ENCODE results near the gene BCAR3. TPM values are rescaled to one million over a fixed set of nuclear protein-coding genes. Genes with fewer than 3 reads are reported as not detected.

BCAR3 gene
- total RNA-seq, 1 donor: 32.0 TPM

- DNase-seq (ENCODE audit: low read depth): peak; percentile 92
Measured at GRCh38 chr1:93672069-93672468, 9.6 kb downstream of the BCAR3 start.

GRCh38 chr1:93671099-93671621 lies 10.5 kb downstream of the BCAR3 start:
- H3K4me3 ChIP-seq (ENCODE audit: low read depth, low read length): no peak overlapping the region
- TF ChIP-seq CTCF (IDR thresholded peaks at IDR 0.05; ENCODE audit: insufficient read depth, low read depth, low read length): no peak
- DNase-seq (ENCODE audit: low read depth): no peak

More at GRCh38 chr1:93672069-93672468, 9.6 kb downstream of the BCAR3 start:
- no peak for TF ChIP-seq CTCF (IDR thresholded peaks at IDR 0.05; ENCODE audit: insufficient read depth, low read depth, low read length)
- H3K4me3 ChIP-seq (ENCODE audit: low read depth, low read length): no peak overlapping the region

GRCh38 chr1:93670141-93670540 lies 11.5 kb downstream of the BCAR3 start:
- DNase-seq (ENCODE audit: low read depth): peak; percentile 81
- TF ChIP-seq CTCF (IDR thresholded peaks at IDR 0.05; ENCODE audit: insufficient read depth, low read depth, low read length): no peak
- no peak overlapping the region for H3K4me3 ChIP-seq (ENCODE audit: low read depth, low read length)

GRCh38 chr1:93669369-93669768 lies 12.3 kb downstream of the BCAR3 start:
- TF ChIP-seq CTCF (IDR thresholded peaks at IDR 0.05; ENCODE audit: insufficient read depth, low read depth, low read length): no peak
- no peak overlapping the region for H3K4me3 ChIP-seq (ENCODE audit: low read depth, low read length)
- no peak for DNase-seq (ENCODE audit: low read depth)

GRCh38 chr1:93668951-93669350 lies 12.7 kb downstream of the BCAR3 start:
- H3K4me3 ChIP-seq (ENCODE audit: low read depth, low read length): no peak overlapping the region
- no peak for DNase-seq (ENCODE audit: low read depth)
- no peak for TF ChIP-seq CTCF (IDR thresholded peaks at IDR 0.05; ENCODE audit: insufficient read depth, low read depth, low read length)

- TF ChIP-seq CTCF (IDR thresholded peaks at IDR 0.05; ENCODE audit: insufficient read depth, low read depth, low read length): no peak
- peak; percentile 93 for DNase-seq (ENCODE audit: low read depth)
- H3K4me3 ChIP-seq (ENCODE audit: low read depth, low read length): no peak overlapping the region
Measured at GRCh38 chr1:93668121-93668520, 13.5 kb downstream of the BCAR3 start.

- H3K4me3 ChIP-seq (ENCODE audit: low read depth, low read length): no peak overlapping the region
- DNase-seq (ENCODE audit: low read depth): no peak
- no peak for TF ChIP-seq CTCF (IDR thresholded peaks at IDR 0.05; ENCODE audit: insufficient read depth, low read depth, low read length)
Measured at GRCh38 chr1:93667642-93668041, 14.0 kb downstream of the BCAR3 start.
